Kidney (tissue), 22 donors: Measurements from ENCODE around the gene RSL1D1. TPM values are rescaled to one million over a fixed set of nuclear protein-coding genes. Genes with fewer than 3 reads are reported as not detected.

Experiments used
- DNase-seq, 5 donors: peaks; one replicate each; pipeline ENCODE4 v3.0.0-alpha.2; 2013 to 2020
- FAIRE-seq: peaks from 2 replicates; lab custom pipeline; 2012; peaks lifted over from hg19 to GRCh38; lab: Jason Lieb, UNC
- H3K27ac ChIP-seq, 2 donors: one replicate each; pipeline ENCODE4 v1.7.0; 2013; ENCODE audit warnings: low read depth in 2 of 2, low read length in 2 of 2, inconsistent platforms in 1 of 2
- H3K27me3 ChIP-seq: one replicate; pipeline ENCODE4 v1.7.1; 2013; ENCODE audit warnings: low read length, inconsistent platforms; ENCODE audit not compliant: control insufficient read depth, insufficient read depth
- H3K36me3 ChIP-seq, 3 donors: one replicate each; pipeline versions ENCODE4 v1.7.0 to v1.7.1; 2013; ENCODE audit warnings: low read length in 3 of 3, control low read depth in 1 of 3, inconsistent platforms in 1 of 3; ENCODE audit not compliant: insufficient read depth in 3 of 3, control insufficient read depth in 2 of 3
- H3K4me1 ChIP-seq, 3 donors: one replicate each; pipeline versions ENCODE4 v1.7.0 to v1.7.1; 2013; ENCODE audit warnings: low read length in 3 of 3, inconsistent platforms in 1 of 3, low read depth in 1 of 3; ENCODE audit not compliant: control insufficient read depth in 2 of 3, insufficient read depth in 2 of 3
- H3K4me3 ChIP-seq, 3 donors: one replicate each; pipeline versions ENCODE4 v1.7.0 to v1.8.1; 2013; ENCODE audit warnings: low read length in 3 of 3, control low read depth in 1 of 3, inconsistent platforms in 1 of 3
- H3K9ac ChIP-seq, 3 donors: one replicate each; pipeline versions ENCODE4 v1.7.0 to v1.7.1; 2013; ENCODE audit warnings: low read length in 3 of 3, control low read depth in 1 of 3, inconsistent platforms in 1 of 3
- H3K9me3 ChIP-seq, 3 donors: one replicate each; pipeline versions ENCODE4 v1.7.0 to v1.7.1; 2013; ENCODE audit warnings: low read length in 3 of 3, control low read depth in 1 of 3, inconsistent platforms in 1 of 3; ENCODE audit not compliant: control insufficient read depth in 2 of 3, insufficient read depth in 1 of 3
- intact Hi-C: fragments of 100-400 bp; cut with DNase I; formaldehyde crosslinking; loops from one replicate; pipeline ENCODE4 v1.11.1; 2022
- long read RNA-seq, 10 donors: library from polyadenylated mRNA in 1 of 10; unstranded in 1 of 10; transcript quantifications; one replicate each; pipeline ENCODE4 v2.0.0 and lab custom pipeline, GENCODE V29; 2021 to 2026
- polyA plus RNA-seq: library from polyadenylated mRNA; stranded (reverse); fragments of 350-450 nt; fragmentation: Illumina TruSeq; extraction: RNeasy Lipid Tissue Mini Kit (QIAGEN cat#74804); gene quantifications from one replicate; pipeline ENCODE4 v1.2.3, GENCODE V29; 2014; ENCODE audit warnings: low read depth, low replicate concordance; ENCODE audit not compliant: insufficient read depth
- total RNA-seq: library from RNA; stranded (reverse); fragmentation: NEBNext Ultra II Directional; extraction: Animal tissue kit (Norgen Biotek cat#: 25700); gene quantifications from one replicate; pipeline ENCODE4 v1.2.1, GENCODE V29; 2021
- TF ChIP-seq, protein P1 (sequence below): IDR thresholded peaks from 3 replicates; pipeline ENCODE4 v1.5.1; 2012; ENCODE audit warnings: mild to moderate bottlenecking, moderate library complexity, borderline replicate concordance; ENCODE audit not compliant: insufficient read depth; ENCODE audit errors: extremely low read depth
- donor health status: control.
- donor health status: control.
- donor health status: control.
- donor health status: control.
- donor health status: control.
- donor health status: DM: yes; HTN: yes; CAD: no.
- donor health status: Normal renal cell carcinoma (clear cell type).

RSL1D1 gene
- total RNA-seq (101 TPM), polyA plus RNA-seq (55.5 TPM)
- long read RNA-seq, donor 1, full-length matches to known transcripts, result 17 of 66 reads
- long read RNA-seq, donor 1, partial matches to known transcripts, result 44 of 66 reads
- long read RNA-seq, donor 1, other reads (novel, unspliced or antisense), result 5 of 66 reads
- long read RNA-seq, donor 2, full-length matches to known transcripts, result 18 of 52 reads
- long read RNA-seq, donor 2, partial matches to known transcripts, result 34 of 52 reads
- long read RNA-seq, donor 2, other reads (novel, unspliced or antisense), result 0 of 52 reads
- long read RNA-seq, donor 3, full-length matches to known transcripts, result 26 of 63 reads
- long read RNA-seq, donor 3, partial matches to known transcripts, result 25 of 63 reads
- long read RNA-seq, donor 3, other reads (novel, unspliced or antisense), result 12 of 63 reads
- long read RNA-seq, donor 4, full-length matches to known transcripts, result 36 of 46 reads
- long read RNA-seq, donor 4, partial matches to known transcripts, result 0 of 46 reads
- long read RNA-seq, donor 4, other reads (novel, unspliced or antisense), result 10 of 46 reads
- long read RNA-seq, donor 5, full-length matches to known transcripts, result 5 of 5 reads
- long read RNA-seq, donor 5, partial matches to known transcripts, result 0 of 5 reads
- long read RNA-seq, donor 5, other reads (novel, unspliced or antisense), result 0 of 5 reads
- long read RNA-seq, donor 6, full-length matches to known transcripts, result 28 of 95 reads
- long read RNA-seq, donor 6, partial matches to known transcripts, result 61 of 95 reads
- long read RNA-seq, donor 6, other reads (novel, unspliced or antisense), result 6 of 95 reads
- long read RNA-seq, donor 7, full-length matches to known transcripts, result 36 of 63 reads
- long read RNA-seq, donor 7, partial matches to known transcripts, result 22 of 63 reads
- long read RNA-seq, donor 7, other reads (novel, unspliced or antisense), result 5 of 63 reads
- long read RNA-seq, donor 8, full-length matches to known transcripts, result 12 of 35 reads
- long read RNA-seq, donor 8, partial matches to known transcripts, result 23 of 35 reads
- long read RNA-seq, donor 8, other reads (novel, unspliced or antisense), result 0 of 35 reads
- long read RNA-seq, donor 9, full-length matches to known transcripts, result 13 of 18 reads
- long read RNA-seq, donor 9, partial matches to known transcripts, result 5 of 18 reads
- long read RNA-seq, donor 9, other reads (novel, unspliced or antisense), result 0 of 18 reads
- long read RNA-seq, donor 10, full-length matches to known transcripts, result 22 of 53 reads
- long read RNA-seq, donor 10, partial matches to known transcripts, result 26 of 53 reads
- long read RNA-seq, donor 10, other reads (novel, unspliced or antisense), result 5 of 53 reads

DNA sequence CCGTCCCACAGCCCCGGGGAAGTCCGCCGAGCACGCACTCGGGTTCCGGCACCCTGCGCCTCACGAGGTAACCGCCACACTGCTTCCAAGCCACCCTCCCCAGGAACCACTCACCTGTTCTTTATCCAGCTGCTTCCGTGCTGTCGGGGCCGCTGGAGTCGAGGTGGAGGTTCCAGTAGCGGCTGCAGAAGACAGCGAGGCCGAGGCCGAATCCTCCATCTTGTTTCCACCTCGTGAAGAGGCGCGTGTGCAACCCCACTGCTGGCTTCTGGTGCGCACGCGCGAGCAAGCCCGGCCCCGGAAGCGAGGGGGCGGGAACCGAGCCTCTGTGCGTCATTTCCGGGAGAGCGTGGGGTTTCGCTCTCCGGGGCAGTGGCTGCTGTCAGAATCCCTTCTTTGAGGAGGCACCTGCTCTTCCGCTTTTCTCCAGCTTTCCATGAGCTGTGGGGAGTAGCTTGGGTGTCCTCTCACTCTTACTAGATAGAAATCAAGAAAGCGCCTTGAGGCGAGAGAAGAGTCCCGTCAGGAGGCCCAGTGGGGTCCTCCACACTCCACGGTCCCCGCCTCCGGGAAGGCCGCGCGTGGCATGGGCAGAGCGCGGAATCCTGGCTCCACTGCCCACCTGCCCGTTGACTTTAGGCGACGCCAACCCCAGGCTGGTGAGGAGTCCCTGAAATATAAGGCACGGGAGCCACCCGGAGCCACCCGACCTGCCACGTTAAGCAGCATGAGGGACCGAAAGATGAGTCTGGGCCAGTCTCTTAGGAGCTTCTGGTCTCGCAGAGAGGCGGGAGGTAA lies at the start of gene RSL1D1:
RSL1D1 (minus strand) TSS at position 249 of the 798 bp plus-strand sequence; CDS start at position 219, 30 bp downstream.
- DNase-seq (peak; percentile 96 to 98 (median 97)), FAIRE-seq (no peak)
- Histone ChIP-seq H3K36me3 (peaks cover 5 to 19% (median 10%) of the 10 kb centered on the region in 3 donors), H3K9me3 (no peaks in the 10 kb centered on the region), H3K4me3 (peak within 1 kb of the TSS; percentile 82 to 96 (median 84)), H3K4me1 (peaks cover 0 to 10% (median 6%) of the 10 kb centered on the region in 3 donors), H3K9ac (peak within 1 kb of the TSS; percentile 87 to 90 (median 88)), H3K27ac (peak within 1 kb of the TSS; percentile 82 to 91), H3K27me3 (no peaks in the 10 kb centered on the region)
- intact Hi-C loops, result no loop called here
- TF ChIP-seq, protein P1, sequence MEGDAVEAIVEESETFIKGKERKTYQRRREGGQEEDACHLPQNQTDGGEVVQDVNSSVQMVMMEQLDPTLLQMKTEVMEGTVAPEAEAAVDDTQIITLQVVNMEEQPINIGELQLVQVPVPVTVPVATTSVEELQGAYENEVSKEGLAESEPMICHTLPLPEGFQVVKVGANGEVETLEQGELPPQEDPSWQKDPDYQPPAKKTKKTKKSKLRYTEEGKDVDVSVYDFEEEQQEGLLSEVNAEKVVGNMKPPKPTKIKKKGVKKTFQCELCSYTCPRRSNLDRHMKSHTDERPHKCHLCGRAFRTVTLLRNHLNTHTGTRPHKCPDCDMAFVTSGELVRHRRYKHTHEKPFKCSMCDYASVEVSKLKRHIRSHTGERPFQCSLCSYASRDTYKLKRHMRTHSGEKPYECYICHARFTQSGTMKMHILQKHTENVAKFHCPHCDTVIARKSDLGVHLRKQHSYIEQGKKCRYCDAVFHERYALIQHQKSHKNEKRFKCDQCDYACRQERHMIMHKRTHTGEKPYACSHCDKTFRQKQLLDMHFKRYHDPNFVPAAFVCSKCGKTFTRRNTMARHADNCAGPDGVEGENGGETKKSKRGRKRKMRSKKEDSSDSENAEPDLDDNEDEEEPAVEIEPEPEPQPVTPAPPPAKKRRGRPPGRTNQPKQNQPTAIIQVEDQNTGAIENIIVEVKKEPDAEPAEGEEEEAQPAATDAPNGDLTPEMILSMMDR, result no peak

DNA sequence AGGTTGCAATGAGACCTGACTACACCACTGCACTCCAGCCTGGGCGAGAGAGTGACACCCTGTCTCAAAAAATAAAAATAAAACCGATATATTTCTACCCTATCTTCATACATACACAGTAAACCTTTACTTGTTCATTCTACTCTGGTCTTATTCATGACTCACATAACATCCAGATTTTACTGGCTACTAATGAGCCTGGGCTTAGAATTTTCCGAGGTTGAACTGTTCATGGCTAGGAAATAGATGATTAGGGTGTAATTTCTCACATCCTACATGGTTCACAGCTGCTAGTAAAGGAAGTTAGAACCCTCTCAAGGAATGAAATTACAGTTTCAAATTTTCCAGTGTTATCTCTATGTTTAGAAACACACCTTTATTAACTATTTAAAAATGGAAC lies 49.7 kb upstream of the RSL1D1 start:
- intact Hi-C loops, result no loop called here
- Histone ChIP-seq H3K36me3 (no peaks in the 10 kb centered on the region), H3K4me3 (no peak overlapping the region), H3K4me1 (peaks cover 0 to 4% (median 0%) of the 10 kb centered on the region in 3 donors), H3K27ac (no peak overlapping the region), H3K9me3 (no peaks in the 10 kb centered on the region), H3K9ac (no peak overlapping the region), H3K27me3 (no peaks in the 10 kb centered on the region)
- TF ChIP-seq, protein P1, result no peak
- DNase-seq, result no peak
- FAIRE-seq, result no peak
